ENCODE measurements around the gene FOXL2. TPM values are rescaled to one million over a fixed set of nuclear protein-coding genes. Genes with fewer than 3 reads are reported as not detected.

FOXL2 gene
- total and polyA plus RNA-seq, 3 experiments from 2014 or later, result not detected

GRCh38 chr3:138938877-138939560 is 7.9 kb downstream of the FOXL2 start:
- Mint-ChIP-seq H3K4me3 (peak overlapping the region in 6 of 7 donors; percentile 35 to 84 (median 69)), H3K36me3 (no peaks in the 10 kb centered on the region), H3K4me1 (peaks cover 40 to 51% (median 47%) of the 10 kb centered on the region in 3 donors), H3K27ac (no peak overlapping the region), H3K27me3 (peaks cover 85 to 96% of the 10 kb centered on the region in 2 donors), H3K9me3 (no peaks in the 10 kb centered on the region)
- DNase-seq, result no peak
- no peaks in the 10 kb centered on the region for H3K9me3 ChIP-seq (ENCODE audit: low read length)
- H3K36me3 ChIP-seq (ENCODE audit: insufficient read depth, low read length), result no peaks in the 10 kb centered on the region
- H3K4me1 ChIP-seq (ENCODE audit: insufficient read depth, low read length), result peaks cover 46% of the 10 kb centered on the region
- H3K27me3 ChIP-seq (ENCODE audit: insufficient read depth, low read length, poor library complexity, severe bottlenecking), result peaks cover 82% of the 10 kb centered on the region
- no peak overlapping the region for H3K27ac ChIP-seq (ENCODE audit: low read depth, low read length)
- no peak overlapping the region for H3K4me3 ChIP-seq (ENCODE audit: low read length)
- CTCF ChIA-PET, result interaction anchor here (0.7 to 6.3 kb wide), 4 partner anchors 8 to 326 kb away, joined by 3 to 89 read pairs (median 4); no protein-coding TSS in a partner anchor
- POLR2A ChIA-PET, result interaction anchor here (0.6 kb wide), 1 partner anchor 124 kb away, joined by 6 read pairs; no protein-coding TSS in a partner anchor

GRCh38 chr3:138938056-138938876 is 8.7 kb downstream of the FOXL2 start:
- ChIA-PET CTCF (interaction anchor here (0.7 to 6.3 kb wide), 3 partner anchors 12 to 327 kb away, joined by 4 to 89 read pairs (median 5); no protein-coding TSS in a partner anchor), POLR2A (interaction anchor here (0.6 kb wide), 1 partner anchor 123 kb away, joined by 6 read pairs; no protein-coding TSS in a partner anchor)
- Mint-ChIP-seq H3K4me1 (peaks cover 34 to 44% (median 43%) of the 10 kb centered on the region in 3 donors), H3K36me3 (no peaks in the 10 kb centered on the region), H3K9me3 (no peaks in the 10 kb centered on the region), H3K27ac (peak overlapping the region in 1 of 8 donors; percentile 10), H3K27me3 (peaks cover 83 to 96% of the 10 kb centered on the region in 2 donors), H3K4me3 (peak overlapping the region; percentile 35 to 84 (median 66))
- peaks cover 75% of the 10 kb centered on the region for H3K27me3 ChIP-seq (ENCODE audit: insufficient read depth, low read length, poor library complexity, severe bottlenecking)
- H3K4me3 ChIP-seq (ENCODE audit: low read length), result no peak overlapping the region
- peak in 1 of 5 donors; percentile 9 for DNase-seq
- no peaks in the 10 kb centered on the region for H3K9me3 ChIP-seq (ENCODE audit: low read length)
- no peak overlapping the region for H3K27ac ChIP-seq (ENCODE audit: low read depth, low read length)
- peaks cover 44% of the 10 kb centered on the region for H3K4me1 ChIP-seq (ENCODE audit: insufficient read depth, low read length)
- H3K36me3 ChIP-seq (ENCODE audit: insufficient read depth, low read length), result no peaks in the 10 kb centered on the region

- H3K9me3 Mint-ChIP-seq, result no peaks in the 10 kb centered on the region
- H3K27ac ChIP-seq (ENCODE audit: low read depth, low read length), result no peak overlapping the region
- H3K4me3 Mint-ChIP-seq, result peak overlapping the region; percentile 15 to 72 (median 37)
- H3K4me1 ChIP-seq (ENCODE audit: insufficient read depth, low read length), result peaks cover 44% of the 10 kb centered on the region
- no peak for DNase-seq
- no peaks in the 10 kb centered on the region for H3K9me3 ChIP-seq (ENCODE audit: low read length)
- H3K27me3 Mint-ChIP-seq, result peaks cover 77 to 95% of the 10 kb centered on the region in 2 donors
- POLR2A ChIA-PET, result no interaction called here
- no peaks in the 10 kb centered on the region for H3K36me3 Mint-ChIP-seq
- H3K36me3 ChIP-seq (ENCODE audit: insufficient read depth, low read length), result no peaks in the 10 kb centered on the region
- peak overlapping the region in 1 of 8 donors; percentile 68 for H3K27ac Mint-ChIP-seq
- H3K4me1 Mint-ChIP-seq, result peaks cover 34 to 44% (median 43%) of the 10 kb centered on the region in 3 donors
- H3K4me3 ChIP-seq (ENCODE audit: low read length), result no peak overlapping the region
- CTCF ChIA-PET, result interaction anchor here (2.0 to 6.3 kb wide), 2 partner anchors 8 to 14 kb away, joined by 22 to 89 read pairs; partner anchors contain the start of genes FOXL2 and FOXL2NB
- H3K27me3 ChIP-seq (ENCODE audit: insufficient read depth, low read length, poor library complexity, severe bottlenecking), result peaks cover 69% of the 10 kb centered on the region
Observed at GRCh38 chr3:138937690-138938055, 9.3 kb downstream of the FOXL2 start.

DNA sequence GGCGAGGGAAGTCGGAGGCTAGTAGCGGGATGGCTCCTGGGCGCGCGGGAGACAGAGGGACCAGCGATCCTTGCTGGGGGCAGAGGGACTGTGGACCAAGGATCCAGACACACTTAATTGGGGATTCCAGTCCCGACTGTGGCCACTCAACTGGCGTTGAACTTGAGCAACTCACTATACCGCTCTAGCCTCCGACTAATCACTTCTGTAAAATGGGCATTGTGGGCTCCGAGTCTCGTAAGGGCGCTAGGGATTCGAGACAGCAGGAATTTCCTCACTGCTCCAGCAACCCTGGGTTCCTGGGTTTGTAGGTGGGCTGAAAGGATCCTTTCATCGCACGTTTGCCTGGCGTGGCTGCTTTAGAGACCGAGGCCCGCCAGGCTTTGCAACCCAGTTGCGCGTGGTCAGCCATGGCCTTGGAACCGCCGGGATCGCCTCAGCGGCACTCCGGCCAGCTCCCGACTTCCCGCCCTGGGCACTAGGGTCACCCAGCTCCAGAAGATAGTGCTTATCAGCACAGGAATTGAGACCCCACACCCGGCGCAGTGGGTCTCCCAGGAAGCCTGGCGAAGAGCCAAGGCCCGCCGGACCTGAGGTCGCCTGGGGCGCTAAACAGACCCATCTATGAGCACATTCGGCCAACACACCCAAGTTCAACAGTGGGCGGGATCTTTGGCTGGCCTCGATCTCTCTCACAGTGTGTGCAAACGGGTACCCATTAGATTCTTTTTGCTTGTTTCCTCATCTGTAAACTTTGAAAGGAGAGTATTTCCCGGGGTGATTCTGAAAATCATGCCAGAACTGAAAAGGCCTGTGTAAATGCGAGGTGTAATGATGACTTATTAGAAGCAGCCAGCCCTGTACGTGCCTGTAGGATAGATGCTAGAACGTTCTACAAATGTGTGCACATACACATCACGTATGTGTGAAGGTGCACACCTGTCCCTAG is 9.9 kb downstream of the FOXL2 start:
- peak overlapping the region; percentile 37 to 78 (median 73) for H3K4me3 Mint-ChIP-seq
- CTCF ChIA-PET, result interaction anchor here (0.6 to 7.0 kb wide), 24 partner anchors 8 to 410 kb away, joined by 3 to 89 read pairs (median 4); partner anchors contain the start of genes CEP70, FOXL2 and FOXL2NB
- DNase-seq, result no peak
- POLR2A ChIA-PET, result no interaction called here
- H3K27me3 Mint-ChIP-seq, result peaks cover 74 to 93% of the 10 kb centered on the region in 2 donors
- peaks cover 34 to 44% (median 43%) of the 10 kb centered on the region in 3 donors for H3K4me1 Mint-ChIP-seq
- peak overlapping the region in 1 of 8 donors; percentile 68 for H3K27ac Mint-ChIP-seq
- H3K4me1 ChIP-seq (ENCODE audit: insufficient read depth, low read length), result peaks cover 44% of the 10 kb centered on the region
- no peaks in the 10 kb centered on the region for H3K36me3 ChIP-seq (ENCODE audit: insufficient read depth, low read length)
- no peaks in the 10 kb centered on the region for H3K36me3 Mint-ChIP-seq
- peak overlapping the region; percentile 65 for H3K4me3 ChIP-seq (ENCODE audit: low read length)
- H3K9me3 ChIP-seq (ENCODE audit: low read length), result no peaks in the 10 kb centered on the region
- H3K9me3 Mint-ChIP-seq, result no peaks in the 10 kb centered on the region
- peak overlapping the region; percentile 7 for H3K27ac ChIP-seq (ENCODE audit: low read depth, low read length)
- peaks cover 62% of the 10 kb centered on the region for H3K27me3 ChIP-seq (ENCODE audit: insufficient read depth, low read length, poor library complexity, severe bottlenecking)

GRCh38 chr3:138935863-138936740 is 10.8 kb downstream of the FOXL2 start:
- peak; percentile 54 to 72 (median 62) for DNase-seq
- Histone ChIP-seq H3K36me3 (ENCODE audit: insufficient read depth, low read length) (no peaks in the 10 kb centered on the region), H3K9me3 (ENCODE audit: low read length) (no peaks in the 10 kb centered on the region), H3K27ac (ENCODE audit: low read depth, low read length) (peak overlapping the region; percentile 7), H3K27me3 (ENCODE audit: insufficient read depth, low read length, poor library complexity, severe bottlenecking) (peaks cover 54% of the 10 kb centered on the region), H3K4me1 (ENCODE audit: insufficient read depth, low read length) (peaks cover 44% of the 10 kb centered on the region), H3K4me3 (ENCODE audit: low read length) (peak overlapping the region; percentile 65)
- Mint-ChIP-seq H3K27me3 (peaks cover 71 to 84% of the 10 kb centered on the region in 2 donors), H3K36me3 (no peaks in the 10 kb centered on the region), H3K9me3 (no peaks in the 10 kb centered on the region), H3K27ac (no peak overlapping the region), H3K4me1 (peaks cover 34 to 44% (median 43%) of the 10 kb centered on the region in 3 donors), H3K4me3 (peak overlapping the region; percentile 67 to 80 (median 74))
- CTCF ChIA-PET, result interaction anchor here (0.6 to 7.0 kb wide), 28 partner anchors 9 to 411 kb away, joined by 3 to 89 read pairs (median 3); partner anchors contain the start of genes CEP70, FOXL2 and FOXL2NB
- POLR2A ChIA-PET, result no interaction called here

DNA sequence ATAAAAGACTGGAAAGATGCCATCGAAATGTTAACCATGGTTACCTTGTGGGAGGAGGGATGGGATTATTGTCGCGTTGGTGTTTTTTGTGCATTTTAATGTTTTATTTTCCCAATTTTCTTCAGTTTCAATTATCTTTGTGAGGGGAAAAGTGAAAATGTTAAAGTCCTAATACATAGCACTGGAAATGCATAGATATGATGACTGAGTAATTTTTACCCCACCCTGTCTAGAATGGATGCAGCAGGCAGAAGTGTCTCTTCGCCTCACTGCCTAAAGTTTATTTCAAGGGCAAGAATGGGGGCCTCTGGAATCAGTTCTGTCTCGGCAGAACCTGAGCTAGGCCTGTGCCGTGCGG is 11.5 kb downstream of the FOXL2 start:
- no peak for DNase-seq
- H3K36me3 Mint-ChIP-seq, result no peaks in the 10 kb centered on the region
- H3K9me3 Mint-ChIP-seq, result no peaks in the 10 kb centered on the region
- POLR2A ChIA-PET, result no interaction called here
- CTCF ChIA-PET, result interaction anchor here (0.6 to 7.0 kb wide), 22 partner anchors 10 to 412 kb away, joined by 3 to 89 read pairs (median 4); partner anchors contain the start of genes CEP70, FOXL2 and FOXL2NB
- no peak overlapping the region for H3K27ac Mint-ChIP-seq
- Histone ChIP-seq H3K27ac (ENCODE audit: low read depth, low read length) (no peak overlapping the region), H3K4me1 (ENCODE audit: insufficient read depth, low read length) (peaks cover 44% of the 10 kb centered on the region), H3K36me3 (ENCODE audit: insufficient read depth, low read length) (no peaks in the 10 kb centered on the region), H3K9me3 (ENCODE audit: low read length) (no peaks in the 10 kb centered on the region), H3K27me3 (ENCODE audit: insufficient read depth, low read length, poor library complexity, severe bottlenecking) (peaks cover 48% of the 10 kb centered on the region), H3K4me3 (ENCODE audit: low read length) (peak overlapping the region; percentile 65)
- H3K4me3 Mint-ChIP-seq, result peak overlapping the region; percentile 48 to 80 (median 74)
- peaks cover 34 to 44% (median 43%) of the 10 kb centered on the region in 3 donors for H3K4me1 Mint-ChIP-seq
- peaks cover 66 to 84% of the 10 kb centered on the region in 2 donors for H3K27me3 Mint-ChIP-seq
